HepG2 (cell line): ENCODE measurements around the gene SMIM41. TPM values are rescaled to one million over a fixed set of nuclear protein-coding genes. Genes with fewer than 3 reads are reported as not detected.

ENCODE experiments used
- AHR ChIP-seq: IDR thresholded peaks from 2 replicates; pipeline ENCODE4 v1.6.1; 2018; ENCODE audit warnings: missing genetic modification reagents, missing compliant biosample characterization
- BORCS8-MEF2B ChIP-seq: sonication (generic); formaldehyde crosslinking; IDR thresholded peaks from 2 replicates; pipeline ENCODE4 v1.8.0; 2022; ENCODE audit warnings: mild to moderate bottlenecking, missing genetic modification reagents
- ETV5 ChIP-seq: IDR thresholded peaks from 2 replicates; pipeline ENCODE4 v1.6.1; 2018; ENCODE audit warnings: missing biosample characterization, missing genetic modification reagents, inconsistent platforms, borderline replicate concordance
- NFATC3 ChIP-seq: sonication (generic); formaldehyde crosslinking; IDR thresholded peaks from 2 replicates; pipeline ENCODE4 v1.5.1; 2020; ENCODE audit warnings: mild to moderate bottlenecking, missing genetic modification reagents
- SETDB1 ChIP-seq: sonication (generic); formaldehyde crosslinking; IDR thresholded peaks from 2 replicates; pipeline ENCODE4 v1.5.1; 2020; ENCODE audit warnings: missing genetic modification reagents, mild to moderate bottlenecking, borderline replicate concordance
- SMARCC2 ChIP-seq: fragments of 450-650 bp; IDR thresholded peaks from 2 replicates; pipeline ENCODE4 v1.6.1; 2017; ENCODE audit warnings: antibody characterized with exemption, mild to moderate bottlenecking
- SP5 ChIP-seq: IDR thresholded peaks from 2 replicates; pipeline ENCODE4 v1.6.1; 2016; ENCODE audit warnings: low read depth, borderline replicate concordance
- SRY ChIP-seq: sonication (generic); formaldehyde crosslinking; IDR thresholded peaks from 2 replicates; pipeline ENCODE4 v1.8.0; 2022; ENCODE audit warnings: mild to moderate bottlenecking, missing genetic modification reagents
- SYNCRIP ChIP-seq: fragments of 200-400 bp; formaldehyde crosslinking; IDR thresholded peaks from 2 replicates; pipeline ENCODE4 v1.6.1; 2018; ENCODE audit warnings: mild to moderate bottlenecking, low read depth, low read length; ENCODE audit not compliant: insufficient read depth
- ZNF709 ChIP-seq: sonication (generic); formaldehyde crosslinking; IDR thresholded peaks from 2 replicates; pipeline ENCODE4 v1.5.0; 2020; ENCODE audit warnings: mild to moderate bottlenecking, missing genetic modification reagents
- ZNF816 ChIP-seq: sonication (generic); formaldehyde crosslinking; IDR thresholded peaks from 2 replicates; pipeline ENCODE4 v1.8.0; 2022; ENCODE audit warnings: missing genetic modification reagents, mild to moderate bottlenecking, borderline replicate concordance
- polyA plus RNA-seq, 8 experiments: library from polyadenylated mRNA; depleted of rRNA in 3 of 8; stranded (reverse) in 7 of 8; unstranded in 1 of 8; fragments of >200 nt; fragmentation: Illumina TruSeq in 4 of 8; extraction: Trizol in 4 of 8; gene quantifications; 2 replicates each; pipeline versions ENCODE4 v1.2.1 to v1.2.3, GENCODE V29; 2011 to 2016; ENCODE audit warnings: low read depth in 4 of 8, missing spikeins in 1 of 8, mixed read lengths in 1 of 8; ENCODE audit not compliant: insufficient read depth in 1 of 8
- total RNA-seq, 5 experiments: library from RNA; depleted of rRNA; stranded (reverse); fragments of >200 nt; fragmentation: Illumina TruSeq; extraction: Trizol; gene quantifications; 2 replicates each; pipeline ENCODE4 v1.2.3, GENCODE V29; 2016; ENCODE audit warnings: low read depth in 1 of 5
- TF ChIP-seq, protein P1 (sequence below): sonication (generic); formaldehyde crosslinking; IDR thresholded peaks from 2 replicates; pipeline ENCODE4 v1.4.0; 2020; ENCODE audit warnings: mild to moderate bottlenecking, missing genetic modification reagents
- TF ChIP-seq, protein P2 (sequence below): sonication (generic); formaldehyde crosslinking; IDR thresholded peaks from 2 replicates; pipeline ENCODE4 v1.4.0; 2020; ENCODE audit warnings: mild to moderate bottlenecking, low read depth, missing genetic modification reagents
- TF ChIP-seq, protein P3 (sequence below), 2 experiments: sonication (generic) in 1 of 2; formaldehyde crosslinking in 1 of 2; IDR thresholded peaks; 2 replicates each; pipeline versions ENCODE4 v1.4.0 to v1.6.1; 2018 to 2020; ENCODE audit warnings: missing genetic modification reagents in 2 of 2, borderline replicate concordance in 1 of 2, low read depth in 1 of 2, mild to moderate bottlenecking in 1 of 2, missing biosample characterization in 1 of 2
- TF ChIP-seq, protein P4 (sequence below): sonication (generic); formaldehyde crosslinking; IDR thresholded peaks from 2 replicates; pipeline ENCODE4 v1.8.1; 2023; ENCODE audit warnings: mild to moderate bottlenecking, missing genetic modification reagents, borderline replicate concordance
- TF ChIP-seq, protein P5 (sequence below): sonication (generic); formaldehyde crosslinking; IDR thresholded peaks from 2 replicates; pipeline ENCODE4 v1.5.0; 2020; ENCODE audit warnings: missing genetic modification reagents, mild to moderate bottlenecking, borderline replicate concordance
- TF ChIP-seq, protein P6 (sequence below): sonication (generic); formaldehyde crosslinking; IDR thresholded peaks from 2 replicates; pipeline ENCODE4 v1.5.1; 2020; ENCODE audit warnings: missing genetic modification reagents, mild to moderate bottlenecking, borderline replicate concordance
- TF ChIP-seq, protein P7 (sequence below): sonication (generic); formaldehyde crosslinking; IDR thresholded peaks from 2 replicates; pipeline ENCODE4 v1.4.0; 2020; ENCODE audit warnings: missing genetic modification reagents
- TF ChIP-seq, protein P8 (sequence below): sonication (generic); formaldehyde crosslinking; IDR thresholded peaks from 2 replicates; pipeline ENCODE4 v1.4.0; 2020; ENCODE audit warnings: mild to moderate bottlenecking, missing genetic modification reagents

SMIM41 gene
- total and polyA plus RNA-seq, 2 of the 13 experiments (the other 11 are each of a cell fraction or from before 2014, with no cell fraction given) = not detected

DNA sequence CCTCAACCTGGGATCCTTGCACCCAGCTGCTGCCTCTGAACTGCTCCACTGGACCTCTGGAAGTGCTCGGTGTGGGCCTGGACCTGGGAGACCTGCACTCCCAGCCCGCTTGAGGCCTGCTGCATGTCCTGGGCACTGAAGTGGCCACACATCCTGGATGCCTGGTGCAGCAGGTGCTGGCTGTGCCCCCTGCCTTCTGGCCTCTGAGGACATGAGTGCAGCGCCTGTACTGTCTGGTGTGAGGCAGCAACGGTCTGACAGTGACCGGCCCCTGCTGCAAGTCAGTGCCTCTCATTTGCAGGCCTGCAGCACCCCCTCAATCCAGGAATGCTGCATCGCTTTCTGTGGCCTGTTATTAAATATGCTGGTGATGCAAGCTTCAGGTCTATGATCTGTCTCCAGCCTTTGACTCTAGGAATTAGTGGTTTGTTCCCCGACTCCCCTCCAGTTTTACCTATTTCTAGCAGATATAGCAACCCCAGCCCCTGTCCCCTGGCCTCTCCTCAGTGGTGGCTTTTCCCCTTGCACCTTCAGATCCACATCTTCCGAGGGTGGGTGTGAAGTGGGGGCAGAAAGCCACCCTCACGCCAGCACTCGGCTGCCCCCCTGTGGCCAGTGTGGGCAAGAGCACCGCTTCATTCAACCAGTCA is 3.6 kb downstream of the SMIM41 start (continued):
- TF ChIP-seq, protein P1, sequence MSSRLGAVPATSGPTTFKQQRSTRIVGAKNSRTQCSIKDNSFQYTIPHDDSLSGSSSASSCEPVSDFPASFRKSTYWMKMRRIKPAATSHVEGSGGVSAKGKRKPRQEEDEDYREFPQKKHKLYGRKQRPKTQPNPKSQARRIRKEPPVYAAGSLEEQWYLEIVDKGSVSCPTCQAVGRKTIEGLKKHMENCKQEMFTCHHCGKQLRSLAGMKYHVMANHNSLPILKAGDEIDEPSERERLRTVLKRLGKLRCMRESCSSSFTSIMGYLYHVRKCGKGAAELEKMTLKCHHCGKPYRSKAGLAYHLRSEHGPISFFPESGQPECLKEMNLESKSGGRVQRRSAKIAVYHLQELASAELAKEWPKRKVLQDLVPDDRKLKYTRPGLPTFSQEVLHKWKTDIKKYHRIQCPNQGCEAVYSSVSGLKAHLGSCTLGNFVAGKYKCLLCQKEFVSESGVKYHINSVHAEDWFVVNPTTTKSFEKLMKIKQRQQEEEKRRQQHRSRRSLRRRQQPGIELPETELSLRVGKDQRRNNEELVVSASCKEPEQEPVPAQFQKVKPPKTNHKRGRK = no peak
- TF ChIP-seq, protein P2, sequence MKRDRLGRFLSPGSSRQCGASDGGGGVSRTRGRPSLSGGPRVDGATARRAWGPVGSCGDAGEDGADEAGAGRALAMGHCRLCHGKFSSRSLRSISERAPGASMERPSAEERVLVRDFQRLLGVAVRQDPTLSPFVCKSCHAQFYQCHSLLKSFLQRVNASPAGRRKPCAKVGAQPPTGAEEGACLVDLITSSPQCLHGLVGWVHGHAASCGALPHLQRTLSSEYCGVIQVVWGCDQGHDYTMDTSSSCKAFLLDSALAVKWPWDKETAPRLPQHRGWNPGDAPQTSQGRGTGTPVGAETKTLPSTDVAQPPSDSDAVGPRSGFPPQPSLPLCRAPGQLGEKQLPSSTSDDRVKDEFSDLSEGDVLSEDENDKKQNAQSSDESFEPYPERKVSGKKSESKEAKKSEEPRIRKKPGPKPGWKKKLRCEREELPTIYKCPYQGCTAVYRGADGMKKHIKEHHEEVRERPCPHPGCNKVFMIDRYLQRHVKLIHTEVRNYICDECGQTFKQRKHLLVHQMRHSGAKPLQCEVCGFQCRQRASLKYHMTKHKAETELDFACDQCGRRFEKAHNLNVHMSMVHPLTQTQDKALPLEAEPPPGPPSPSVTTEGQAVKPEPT (CRISPR knock-in tag) = no peak
- TF ChIP-seq SMARCC2 (no peak), SETDB1 (CRISPR knock-in tag) (no peak), BORCS8-MEF2B (CRISPR knock-in tag) (no peak), ZNF709 (CRISPR knock-in tag) (no peak), NFATC3 (CRISPR knock-in tag) (no peak), SYNCRIP (no peak), AHR (CRISPR knock-in tag) (no peak), SP5 (CRISPR knock-in tag) (no peak), SRY (no peak), ETV5 (0 out of 2 replicates have a peak, but pooled peaks have one; percentile 5), ZNF816 (CRISPR knock-in tag) (no peak)
- TF ChIP-seq, protein P3, sequence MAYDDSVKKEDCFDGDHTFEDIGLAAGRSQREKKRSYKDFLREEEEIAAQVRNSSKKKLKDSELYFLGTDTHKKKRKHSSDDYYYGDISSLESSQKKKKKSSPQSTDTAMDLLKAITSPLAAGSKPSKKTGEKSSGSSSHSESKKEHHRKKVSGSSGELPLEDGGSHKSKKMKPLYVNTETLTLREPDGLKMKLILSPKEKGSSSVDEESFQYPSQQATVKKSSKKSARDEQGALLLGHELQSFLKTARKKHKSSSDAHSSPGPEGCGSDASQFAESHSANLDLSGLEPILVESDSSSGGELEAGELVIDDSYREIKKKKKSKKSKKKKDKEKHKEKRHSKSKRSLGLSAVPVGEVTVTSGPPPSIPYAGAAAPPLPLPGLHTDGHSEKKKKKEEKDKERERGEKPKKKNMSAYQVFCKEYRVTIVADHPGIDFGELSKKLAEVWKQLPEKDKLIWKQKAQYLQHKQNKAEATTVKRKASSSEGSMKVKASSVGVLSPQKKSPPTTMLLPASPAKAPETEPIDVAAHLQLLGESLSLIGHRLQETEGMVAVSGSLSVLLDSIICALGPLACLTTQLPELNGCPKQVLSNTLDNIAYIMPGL (CRISPR knock-in tag; IDR thresholded peaks at IDR 0.05; ENCODE audit: borderline replicate concordance in 1 of 2, low read depth in 1 of 2) = peak; percentile 55 to 64; a peak in 3 of 4 replicates
- TF ChIP-seq, protein P4, sequence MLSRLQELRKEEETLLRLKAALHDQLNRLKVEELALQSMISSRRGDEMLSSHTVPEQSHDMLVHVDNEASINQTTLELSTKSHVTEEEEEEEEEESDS (CRISPR knock-in tag) = no peak
- TF ChIP-seq, protein P5, sequence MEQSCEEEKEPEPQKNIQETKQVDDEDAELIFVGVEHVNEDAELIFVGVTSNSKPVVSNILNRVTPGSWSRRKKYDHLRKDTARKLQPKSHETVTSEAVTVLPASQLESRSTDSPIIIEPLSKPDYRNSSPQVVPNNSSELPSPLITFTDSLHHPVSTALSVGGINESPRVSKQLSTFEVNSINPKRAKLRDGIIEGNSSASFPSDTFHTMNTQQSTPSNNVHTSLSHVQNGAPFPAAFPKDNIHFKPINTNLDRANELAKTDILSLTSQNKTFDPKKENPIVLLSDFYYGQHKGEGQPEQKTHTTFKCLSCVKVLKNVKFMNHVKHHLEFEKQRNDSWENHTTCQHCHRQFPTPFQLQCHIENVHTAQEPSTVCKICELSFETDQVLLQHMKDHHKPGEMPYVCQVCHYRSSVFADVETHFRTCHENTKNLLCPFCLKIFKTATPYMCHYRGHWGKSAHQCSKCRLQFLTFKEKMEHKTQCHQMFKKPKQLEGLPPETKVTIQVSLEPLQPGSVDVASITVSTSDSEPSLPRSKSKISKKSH (CRISPR knock-in tag) = no peak
- TF ChIP-seq, protein P6, sequence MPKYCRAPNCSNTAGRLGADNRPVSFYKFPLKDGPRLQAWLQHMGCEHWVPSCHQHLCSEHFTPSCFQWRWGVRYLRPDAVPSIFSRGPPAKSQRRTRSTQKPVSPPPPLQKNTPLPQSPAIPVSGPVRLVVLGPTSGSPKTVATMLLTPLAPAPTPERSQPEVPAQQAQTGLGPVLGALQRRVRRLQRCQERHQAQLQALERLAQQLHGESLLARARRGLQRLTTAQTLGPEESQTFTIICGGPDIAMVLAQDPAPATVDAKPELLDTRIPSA (CRISPR knock-in tag) = no peak
- TF ChIP-seq, protein P7, sequence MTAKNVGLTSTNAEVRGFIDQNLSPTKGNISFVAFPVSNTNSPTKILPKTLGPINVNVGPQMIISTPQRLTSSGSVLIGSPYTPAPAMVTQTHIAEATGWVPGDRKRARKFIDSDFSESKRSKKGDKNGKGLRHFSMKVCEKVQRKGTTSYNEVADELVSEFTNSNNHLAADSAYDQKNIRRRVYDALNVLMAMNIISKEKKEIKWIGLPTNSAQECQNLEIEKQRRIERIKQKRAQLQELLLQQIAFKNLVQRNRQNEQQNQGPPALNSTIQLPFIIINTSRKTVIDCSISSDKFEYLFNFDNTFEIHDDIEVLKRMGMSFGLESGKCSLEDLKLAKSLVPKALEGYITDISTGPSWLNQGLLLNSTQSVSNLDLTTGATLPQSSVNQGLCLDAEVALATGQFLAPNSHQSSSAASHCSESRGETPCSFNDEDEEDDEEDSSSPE = no peak
- TF ChIP-seq, protein P8, sequence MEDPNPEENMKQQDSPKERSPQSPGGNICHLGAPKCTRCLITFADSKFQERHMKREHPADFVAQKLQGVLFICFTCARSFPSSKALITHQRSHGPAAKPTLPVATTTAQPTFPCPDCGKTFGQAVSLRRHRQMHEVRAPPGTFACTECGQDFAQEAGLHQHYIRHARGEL (CRISPR knock-in tag) = 0 out of 2 replicates have a peak, but pooled peaks have one; percentile 62
